ENCODE measurements around the gene DOK4.
A peak's percentile ranks its signal among the peaks of the same experiment; 100 is the strongest.

Gene DOK4

DNA sequence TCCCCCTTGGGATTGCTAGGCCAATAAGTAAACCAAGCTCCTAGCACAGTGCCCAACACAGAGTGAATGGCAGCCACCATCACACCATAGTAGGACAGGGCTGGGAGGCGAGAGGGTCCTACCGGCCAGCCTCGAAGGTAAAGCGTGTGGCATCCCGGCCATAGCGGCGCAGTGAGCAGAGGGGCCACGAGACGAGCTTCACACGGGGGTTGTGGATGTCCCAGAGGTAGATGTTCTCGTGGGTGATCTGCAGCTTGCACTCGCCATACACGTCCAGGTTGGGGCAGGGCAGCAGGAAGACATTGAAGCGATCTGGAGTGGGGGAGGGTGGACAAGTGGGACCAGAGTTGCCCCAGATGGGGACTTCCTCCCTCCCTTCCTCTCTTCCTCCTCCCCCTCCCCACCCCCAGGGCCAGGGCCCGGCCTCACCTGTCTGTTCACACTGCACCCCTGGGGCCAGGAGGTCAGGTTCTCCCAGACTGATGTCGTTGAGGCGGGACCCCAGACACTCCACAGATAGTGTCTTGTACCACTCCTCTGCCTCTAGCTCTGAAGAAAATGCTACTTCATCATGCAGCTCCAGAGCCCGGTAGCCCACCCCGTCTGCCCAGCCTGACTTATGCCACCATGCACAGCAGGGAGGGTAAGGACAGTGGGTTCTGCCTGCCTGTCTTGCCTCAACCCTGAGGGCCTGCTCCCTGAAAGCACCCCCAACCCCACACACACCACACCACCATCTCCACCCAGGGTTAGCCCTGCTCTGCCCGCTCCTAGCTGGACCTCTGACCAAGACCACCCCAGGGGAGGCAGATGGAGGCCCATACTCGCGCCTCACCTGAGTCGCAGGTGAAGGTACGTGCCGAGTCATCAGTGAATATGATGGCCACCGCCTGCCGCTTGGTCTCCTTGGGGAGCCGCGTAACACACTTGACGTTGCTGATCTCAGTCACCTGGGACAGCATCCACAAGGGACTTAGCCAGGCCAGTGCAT lies 11.3 kb downstream of the DOK4 start:
- no peak overlapping the region for H3K4me3 Mint-ChIP-seq
- no peaks in the 10 kb centered on the region for H3K9me3 Mint-ChIP-seq
- H3K4me1 Mint-ChIP-seq, result peaks cover 26% of the 10 kb centered on the region
- H3K27me3 Mint-ChIP-seq (ENCODE audit: low read depth), result no peaks in the 10 kb centered on the region
- TF ChIP-seq, protein P1, sequence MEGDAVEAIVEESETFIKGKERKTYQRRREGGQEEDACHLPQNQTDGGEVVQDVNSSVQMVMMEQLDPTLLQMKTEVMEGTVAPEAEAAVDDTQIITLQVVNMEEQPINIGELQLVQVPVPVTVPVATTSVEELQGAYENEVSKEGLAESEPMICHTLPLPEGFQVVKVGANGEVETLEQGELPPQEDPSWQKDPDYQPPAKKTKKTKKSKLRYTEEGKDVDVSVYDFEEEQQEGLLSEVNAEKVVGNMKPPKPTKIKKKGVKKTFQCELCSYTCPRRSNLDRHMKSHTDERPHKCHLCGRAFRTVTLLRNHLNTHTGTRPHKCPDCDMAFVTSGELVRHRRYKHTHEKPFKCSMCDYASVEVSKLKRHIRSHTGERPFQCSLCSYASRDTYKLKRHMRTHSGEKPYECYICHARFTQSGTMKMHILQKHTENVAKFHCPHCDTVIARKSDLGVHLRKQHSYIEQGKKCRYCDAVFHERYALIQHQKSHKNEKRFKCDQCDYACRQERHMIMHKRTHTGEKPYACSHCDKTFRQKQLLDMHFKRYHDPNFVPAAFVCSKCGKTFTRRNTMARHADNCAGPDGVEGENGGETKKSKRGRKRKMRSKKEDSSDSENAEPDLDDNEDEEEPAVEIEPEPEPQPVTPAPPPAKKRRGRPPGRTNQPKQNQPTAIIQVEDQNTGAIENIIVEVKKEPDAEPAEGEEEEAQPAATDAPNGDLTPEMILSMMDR (IDR thresholded peaks at IDR 0.05; ENCODE audit: unreplicated experiment in 3 of 3), result no peak
- no peak overlapping the region for H3K27ac Mint-ChIP-seq
- peaks cover 23% of the 10 kb centered on the region for H3K36me3 Mint-ChIP-seq (ENCODE audit: low read depth)

- H3K9me3 Mint-ChIP-seq, result no peaks in the 10 kb centered on the region
- TF ChIP-seq, protein P1 (IDR thresholded peaks at IDR 0.05; ENCODE audit: unreplicated experiment in 3 of 3), result no peak
- peaks cover 34% of the 10 kb centered on the region for H3K36me3 Mint-ChIP-seq (ENCODE audit: low read depth)
- H3K4me1 Mint-ChIP-seq, result peaks cover 18% of the 10 kb centered on the region
- no peak overlapping the region for H3K4me3 Mint-ChIP-seq
- H3K27ac Mint-ChIP-seq, result no peak overlapping the region
- H3K27me3 Mint-ChIP-seq (ENCODE audit: low read depth), result no peaks in the 10 kb centered on the region
These were observed 12.4 kb downstream of the DOK4 start for GRCh38 chr16:57473906-57474305.

DNA sequence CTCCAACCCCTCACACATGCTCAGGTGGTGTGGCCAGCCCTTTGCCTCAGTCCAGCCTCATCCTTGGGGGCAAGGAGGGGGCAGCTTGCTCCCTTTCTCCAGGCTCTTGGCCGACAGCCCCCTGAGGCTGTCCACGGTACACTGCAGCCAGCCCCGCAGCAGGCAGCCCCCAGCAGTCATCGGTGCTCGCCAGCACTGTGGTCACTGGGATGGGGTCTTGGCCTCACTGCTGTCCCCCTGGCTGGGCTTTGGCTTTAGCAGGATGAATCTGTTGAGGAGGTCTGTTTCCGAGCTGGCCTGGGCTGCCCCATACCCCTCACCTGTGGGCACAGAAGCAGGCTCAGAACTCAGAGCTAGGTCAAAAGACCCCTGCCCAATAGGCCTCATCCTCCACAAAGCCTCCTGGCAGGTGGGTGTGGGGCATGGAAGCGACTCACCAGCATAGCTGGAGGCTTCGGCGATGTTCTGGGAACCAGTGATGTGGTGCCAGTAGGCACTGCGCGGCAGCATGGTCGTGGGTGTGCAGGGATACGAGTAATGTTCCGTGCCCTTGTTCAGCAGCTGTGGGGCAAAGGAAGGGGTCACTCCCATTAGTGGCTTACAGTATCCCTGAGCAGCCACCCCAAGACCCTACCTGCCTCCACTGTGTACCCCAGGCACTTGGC lies 13.0 kb downstream of the DOK4 start:
- Mint-ChIP-seq H3K4me3 (no peak overlapping the region), H3K4me1 (peaks cover 13% of the 10 kb centered on the region), H3K36me3 (ENCODE audit: low read depth) (peaks cover 40% of the 10 kb centered on the region), H3K27ac (peak overlapping the region in 1 of 3 experiments; percentile 53), H3K27me3 (ENCODE audit: low read depth) (no peaks in the 10 kb centered on the region), H3K9me3 (no peaks in the 10 kb centered on the region)
- TF ChIP-seq, protein P1 (IDR thresholded peaks at IDR 0.05; ENCODE audit: unreplicated experiment in 3 of 3), result no peak

- H3K4me1 Mint-ChIP-seq, result peaks cover 13% of the 10 kb centered on the region
- peak overlapping the region in 1 of 3 experiments; percentile 53 for H3K27ac Mint-ChIP-seq
- TF ChIP-seq, protein P1 (IDR thresholded peaks at IDR 0.05; ENCODE audit: unreplicated experiment in 3 of 3), result no peak
- H3K36me3 Mint-ChIP-seq (ENCODE audit: low read depth), result peaks cover 46% of the 10 kb centered on the region
- no peaks in the 10 kb centered on the region for H3K27me3 Mint-ChIP-seq (ENCODE audit: low read depth)
- no peaks in the 10 kb centered on the region for H3K9me3 Mint-ChIP-seq
- H3K4me3 Mint-ChIP-seq, result no peak overlapping the region
These were observed 13.6 kb downstream of the DOK4 start for GRCh38 chr16:57472665-57473060.

- no peaks in the 10 kb centered on the region for H3K9me3 Mint-ChIP-seq
- H3K4me3 Mint-ChIP-seq, result peak overlapping the region in 2 of 3 experiments; percentile 1 to 39
- H3K27me3 Mint-ChIP-seq (ENCODE audit: low read depth), result no peaks in the 10 kb centered on the region
- H3K36me3 Mint-ChIP-seq (ENCODE audit: low read depth), result peaks cover 51% of the 10 kb centered on the region
- TF ChIP-seq, protein P1 (IDR thresholded peaks at IDR 0.05; ENCODE audit: unreplicated experiment in 3 of 3), result no peak
- peaks cover 8% of the 10 kb centered on the region for H3K4me1 Mint-ChIP-seq
- H3K27ac Mint-ChIP-seq, result peak overlapping the region; percentile 86 to 90 (median 88)
These were observed 14.2 kb downstream of the DOK4 start for GRCh38 chr16:57471852-57472664.
